ENCODE measurements around the gene LDB3.
A peak's percentile ranks its signal among the peaks of the same experiment; 100 is the strongest.

The LDB3 gene

DNA sequence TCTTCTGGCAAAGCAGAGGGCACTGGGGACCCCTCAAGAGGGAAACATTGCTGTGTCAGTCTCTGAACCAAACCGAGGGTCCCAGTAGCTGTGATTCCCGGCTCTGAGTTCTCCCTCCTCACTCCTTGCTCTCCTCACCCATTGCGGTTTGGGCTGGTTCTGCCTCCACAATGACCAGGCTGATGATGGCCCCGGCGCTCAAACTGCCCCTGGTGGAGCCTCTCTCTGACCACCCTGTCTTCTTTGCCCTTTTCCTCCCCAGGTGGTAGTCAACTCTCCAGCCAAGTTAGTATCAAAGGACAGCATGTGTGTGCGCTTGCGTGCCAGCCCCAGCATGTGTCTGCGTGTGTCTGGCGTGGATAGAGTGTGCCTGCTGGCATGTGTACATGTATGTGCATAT is 17.1 kb downstream of the LDB3 start:
- DNase-seq (ENCODE audit: low read depth), result no peak
- TF ChIP-seq, protein P1, sequence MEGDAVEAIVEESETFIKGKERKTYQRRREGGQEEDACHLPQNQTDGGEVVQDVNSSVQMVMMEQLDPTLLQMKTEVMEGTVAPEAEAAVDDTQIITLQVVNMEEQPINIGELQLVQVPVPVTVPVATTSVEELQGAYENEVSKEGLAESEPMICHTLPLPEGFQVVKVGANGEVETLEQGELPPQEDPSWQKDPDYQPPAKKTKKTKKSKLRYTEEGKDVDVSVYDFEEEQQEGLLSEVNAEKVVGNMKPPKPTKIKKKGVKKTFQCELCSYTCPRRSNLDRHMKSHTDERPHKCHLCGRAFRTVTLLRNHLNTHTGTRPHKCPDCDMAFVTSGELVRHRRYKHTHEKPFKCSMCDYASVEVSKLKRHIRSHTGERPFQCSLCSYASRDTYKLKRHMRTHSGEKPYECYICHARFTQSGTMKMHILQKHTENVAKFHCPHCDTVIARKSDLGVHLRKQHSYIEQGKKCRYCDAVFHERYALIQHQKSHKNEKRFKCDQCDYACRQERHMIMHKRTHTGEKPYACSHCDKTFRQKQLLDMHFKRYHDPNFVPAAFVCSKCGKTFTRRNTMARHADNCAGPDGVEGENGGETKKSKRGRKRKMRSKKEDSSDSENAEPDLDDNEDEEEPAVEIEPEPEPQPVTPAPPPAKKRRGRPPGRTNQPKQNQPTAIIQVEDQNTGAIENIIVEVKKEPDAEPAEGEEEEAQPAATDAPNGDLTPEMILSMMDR (IDR thresholded peaks at IDR 0.05; ENCODE audit: low read depth, low read length, missing control alignments), result no peak
- no peak overlapping the region for H3K4me3 ChIP-seq (ENCODE audit: low read depth, low read length)

DNA sequence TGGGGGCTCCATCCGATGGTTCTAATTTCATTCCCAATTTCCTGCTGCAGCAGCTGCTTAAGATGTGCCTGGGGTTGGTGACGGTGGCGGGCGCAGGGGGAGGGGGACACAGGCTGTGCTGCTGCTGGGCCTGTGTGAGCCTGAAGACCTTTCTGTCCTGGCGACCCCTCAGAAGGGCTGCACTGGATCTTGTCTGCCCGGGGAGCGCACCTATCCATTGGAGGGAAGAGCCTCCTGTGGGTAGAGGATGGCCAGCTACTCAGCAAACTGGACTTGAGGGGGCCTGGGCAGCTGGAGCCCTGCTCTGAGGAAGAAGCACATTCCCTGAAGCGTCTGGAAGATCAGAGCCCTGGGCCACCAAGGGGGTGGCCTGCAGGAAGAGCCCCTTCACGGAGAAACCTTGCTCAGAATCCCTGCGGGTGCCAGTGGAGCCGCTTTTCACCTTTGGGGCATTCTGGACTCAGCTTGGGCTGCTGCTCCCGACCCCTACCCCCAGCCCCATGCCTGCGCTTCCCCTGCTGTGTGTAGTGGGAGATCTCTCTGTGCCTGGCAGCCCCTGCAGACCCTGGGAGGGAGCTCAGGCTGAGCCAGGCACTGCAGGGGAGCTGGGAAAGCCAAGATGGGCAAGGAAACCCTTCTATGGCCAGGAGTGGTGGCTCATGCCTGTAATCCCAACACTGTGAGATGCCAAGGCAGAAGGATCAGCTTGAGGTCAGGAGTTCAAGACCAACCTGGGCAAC is 17.8 kb downstream of the LDB3 start:
- H3K4me3 ChIP-seq (ENCODE audit: low read depth, low read length), result no peak overlapping the region
- no peak for DNase-seq (ENCODE audit: low read depth)
- TF ChIP-seq, protein P1 (IDR thresholded peaks at IDR 0.05; ENCODE audit: low read depth, low read length, missing control alignments), result no peak

DNA sequence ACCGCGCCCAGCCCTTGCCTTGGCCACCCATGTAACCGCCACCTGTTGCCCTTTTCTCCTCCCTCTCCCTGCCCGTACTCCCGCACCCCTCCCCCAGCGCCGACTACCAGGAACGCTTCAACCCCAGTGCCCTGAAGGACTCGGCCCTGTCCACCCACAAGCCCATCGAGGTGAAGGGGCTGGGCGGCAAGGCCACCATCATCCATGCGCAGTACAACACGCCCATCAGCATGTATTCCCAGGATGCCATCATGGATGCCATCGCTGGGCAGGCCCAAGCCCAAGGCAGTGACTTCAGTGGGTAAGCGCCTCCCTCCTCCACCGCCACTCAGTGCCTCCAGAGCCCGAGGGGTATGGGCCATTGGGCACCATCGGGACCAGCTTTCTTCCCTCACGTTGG is 18.7 kb downstream of the LDB3 start:
- no peak for DNase-seq (ENCODE audit: low read depth)
- H3K4me3 ChIP-seq (ENCODE audit: low read depth, low read length), result no peak overlapping the region
- TF ChIP-seq, protein P1 (IDR thresholded peaks at IDR 0.05; ENCODE audit: low read depth, low read length, missing control alignments), result no peak

DNA sequence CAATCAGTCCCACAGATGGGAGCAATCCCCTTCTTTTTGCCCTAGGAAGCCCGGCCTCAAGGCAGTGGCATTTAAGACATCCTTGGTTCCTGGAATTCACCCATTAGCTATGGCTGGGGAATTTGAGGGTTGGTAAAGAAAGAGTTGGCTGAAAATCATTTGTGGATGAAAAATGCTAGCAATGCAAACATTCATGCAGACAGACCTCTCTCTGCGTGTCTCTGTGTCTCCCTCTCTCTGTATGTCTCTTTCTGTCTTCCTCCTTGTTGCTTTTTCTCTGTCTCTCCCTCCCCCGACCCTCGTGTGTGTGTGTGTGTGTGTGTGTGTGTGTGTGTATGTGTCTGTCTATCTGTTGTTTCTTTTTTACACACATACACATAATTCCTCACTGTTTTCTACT is 19.4 kb downstream of the LDB3 start:
- DNase-seq (ENCODE audit: low read depth), result no peak
- H3K4me3 ChIP-seq (ENCODE audit: low read depth, low read length), result no peak overlapping the region
- TF ChIP-seq, protein P1 (IDR thresholded peaks at IDR 0.05; ENCODE audit: low read depth, low read length, missing control alignments), result no peak

DNA sequence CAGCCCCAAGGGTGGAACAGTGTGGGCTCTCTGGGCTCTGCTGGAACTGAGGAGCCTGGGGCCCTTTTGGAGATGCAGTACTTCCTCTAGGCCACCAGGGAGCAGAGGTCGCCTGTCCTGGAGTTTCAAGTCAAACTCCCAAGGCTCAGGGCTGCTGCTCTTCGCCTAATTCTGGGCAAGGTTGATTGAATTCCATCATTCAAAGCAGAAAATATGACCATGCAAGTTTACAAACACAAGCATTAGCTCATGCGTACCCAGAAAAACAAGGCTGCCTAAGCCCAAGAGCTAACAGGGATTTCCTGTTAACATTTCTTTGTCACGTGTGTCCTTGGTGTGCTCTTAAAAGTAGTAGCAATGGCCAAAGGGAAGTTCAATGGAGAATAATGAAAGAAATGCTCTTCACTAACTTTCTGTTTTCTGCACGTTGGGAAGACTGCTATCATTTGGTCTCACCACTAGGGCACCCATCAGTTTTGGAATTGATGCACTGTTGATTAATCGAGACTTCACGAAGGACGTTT is 20.1 kb downstream of the LDB3 start:
- no peak overlapping the region for H3K4me3 ChIP-seq (ENCODE audit: low read depth, low read length)
- no peak for DNase-seq (ENCODE audit: low read depth)
- TF ChIP-seq, protein P1 (IDR thresholded peaks at IDR 0.05; ENCODE audit: low read depth, low read length, missing control alignments), result peak; percentile 83

DNA sequence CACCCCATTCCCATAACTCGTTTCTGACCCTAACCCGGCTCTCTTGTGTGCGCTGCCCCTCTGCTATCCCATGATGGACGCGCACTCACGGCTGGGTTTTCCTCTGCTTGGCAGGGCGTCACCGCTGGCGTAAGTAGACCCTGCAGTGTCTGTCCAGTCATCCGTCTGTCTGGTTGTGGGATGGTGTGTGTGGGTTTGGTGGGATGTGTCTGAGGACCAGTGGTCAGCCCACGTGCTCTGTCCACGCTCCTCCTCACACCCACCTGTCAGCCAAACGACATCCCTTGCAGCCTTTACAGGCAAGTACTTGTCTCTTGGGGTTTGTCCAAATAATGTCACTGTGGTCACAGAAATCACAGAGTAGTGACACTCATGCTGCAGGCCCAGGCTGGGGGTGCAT is 20.8 kb downstream of the LDB3 start:
- H3K4me3 ChIP-seq (ENCODE audit: low read depth, low read length), result no peak overlapping the region
- DNase-seq (ENCODE audit: low read depth), result no peak
- TF ChIP-seq, protein P1 (IDR thresholded peaks at IDR 0.05; ENCODE audit: low read depth, low read length, missing control alignments), result no peak

DNA sequence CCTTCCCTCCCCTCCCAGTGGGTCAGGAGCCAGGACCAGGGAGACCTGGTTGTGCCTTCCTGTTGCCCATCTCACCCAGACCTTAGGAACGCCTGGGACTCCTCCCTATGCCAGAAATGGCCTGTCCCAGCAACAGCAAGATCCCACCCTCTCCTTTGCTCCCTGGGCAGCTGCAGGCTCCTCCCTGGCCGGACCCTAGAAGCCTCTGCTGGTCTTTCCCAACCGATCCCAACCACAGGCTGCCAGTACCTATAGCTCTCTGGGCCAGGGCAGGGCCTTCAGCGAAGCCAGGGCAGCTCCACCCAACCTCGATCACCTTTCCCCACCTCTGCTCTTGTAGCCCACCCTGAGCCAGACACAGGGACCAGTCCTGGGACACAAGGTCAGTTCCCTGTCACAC is 21.9 kb downstream of the LDB3 start:
- H3K4me3 ChIP-seq (ENCODE audit: low read depth, low read length), result no peak overlapping the region
- no peak for DNase-seq (ENCODE audit: low read depth)
- TF ChIP-seq, protein P1 (IDR thresholded peaks at IDR 0.05; ENCODE audit: low read depth, low read length, missing control alignments), result no peak

Data from GM12864 (cell line).